ENCODE measurements around the gene PYDC1. TPM values are rescaled to one million over a fixed set of nuclear protein-coding genes. Genes with fewer than 3 reads are reported as not detected.

PYDC1 gene
- total RNA-seq, 1 donor from 2014 or later = not detected

GRCh38 chr16:31194898-31195297 is 22.0 kb downstream of the PYDC1 start:
- no peaks in the 10 kb centered on the region for H3K27me3 Mint-ChIP-seq (ENCODE audit: low read depth)
- no peak overlapping the region for H3K4me3 Mint-ChIP-seq
- no peaks in the 10 kb centered on the region for H3K4me1 Mint-ChIP-seq
- no peak overlapping the region for H3K27ac Mint-ChIP-seq
- TF ChIP-seq CTCF (IDR thresholded peaks at IDR 0.05; ENCODE audit: unreplicated experiment) = no peak
- no peaks in the 10 kb centered on the region for H3K9me3 Mint-ChIP-seq
- no peak for DNase-seq (ENCODE audit: low spot score in 2 of 2, unreplicated experiment in 2 of 2)
- peaks cover 53% of the 10 kb centered on the region for H3K36me3 Mint-ChIP-seq

GRCh38 chr16:31193874-31194273 is 23.1 kb downstream of the PYDC1 start:
- no peak for TF ChIP-seq CTCF (IDR thresholded peaks at IDR 0.05; ENCODE audit: unreplicated experiment)
- H3K9me3 Mint-ChIP-seq = no peaks in the 10 kb centered on the region
- H3K27ac Mint-ChIP-seq = no peak overlapping the region
- H3K27me3 Mint-ChIP-seq (ENCODE audit: low read depth) = no peaks in the 10 kb centered on the region
- no peaks in the 10 kb centered on the region for H3K4me1 Mint-ChIP-seq
- DNase-seq (ENCODE audit: low spot score in 2 of 2, unreplicated experiment in 2 of 2) = no peak
- H3K36me3 Mint-ChIP-seq = peaks cover 53% of the 10 kb centered on the region
- no peak overlapping the region for H3K4me3 Mint-ChIP-seq

- Mint-ChIP-seq H3K36me3 (peaks cover 60% of the 10 kb centered on the region), H3K27me3 (ENCODE audit: low read depth) (no peaks in the 10 kb centered on the region), H3K4me1 (no peaks in the 10 kb centered on the region), H3K9me3 (no peaks in the 10 kb centered on the region), H3K4me3 (no peak overlapping the region), H3K27ac (peak overlapping the region; percentile 31)
- no peak for TF ChIP-seq CTCF (IDR thresholded peaks at IDR 0.05; ENCODE audit: unreplicated experiment)
- no peak for DNase-seq (ENCODE audit: low spot score in 2 of 2, unreplicated experiment in 2 of 2)
These were observed 23.9 kb downstream of the PYDC1 start for GRCh38 chr16:31192856-31193642.

- Mint-ChIP-seq H3K4me3 (no peak overlapping the region), H3K27me3 (ENCODE audit: low read depth) (no peaks in the 10 kb centered on the region), H3K4me1 (no peaks in the 10 kb centered on the region), H3K36me3 (peaks cover 67% of the 10 kb centered on the region), H3K27ac (peak overlapping the region; percentile 19), H3K9me3 (no peaks in the 10 kb centered on the region)
- no peak for DNase-seq (ENCODE audit: low spot score in 2 of 2, unreplicated experiment in 2 of 2)
- TF ChIP-seq CTCF (IDR thresholded peaks at IDR 0.05; ENCODE audit: unreplicated experiment) = no peak
These were observed 25.1 kb downstream of the PYDC1 start for GRCh38 chr16:31191697-31192428.

GRCh38 chr16:31190818-31191444 is 26.0 kb downstream of the PYDC1 start:
- DNase-seq (ENCODE audit: low spot score in 2 of 2, unreplicated experiment in 2 of 2) = no peak
- Mint-ChIP-seq H3K4me1 (no peaks in the 10 kb centered on the region), H3K4me3 (no peak overlapping the region), H3K36me3 (peaks cover 71% of the 10 kb centered on the region), H3K9me3 (no peaks in the 10 kb centered on the region), H3K27ac (no peak overlapping the region), H3K27me3 (ENCODE audit: low read depth) (no peaks in the 10 kb centered on the region)
- TF ChIP-seq CTCF (IDR thresholded peaks at IDR 0.05; ENCODE audit: unreplicated experiment) = no peak

Measured in mesothelial cell of epicardium (in vitro differentiated cells).